Fibroblast of the aortic adventitia (primary cell): ENCODE results near the gene OR52L1. TPM values are rescaled to one million over a fixed set of nuclear protein-coding genes. Genes with fewer than 3 reads are reported as not detected.

Experiments used
- DNase-seq: peaks from one replicate; pipeline ENCODE4 v3.0.0-alpha.2; 2010; ENCODE audit warnings: low read depth
- H3K4me3 ChIP-seq: 2 replicates; pipeline ENCODE4 v1.5.1; 2011; ENCODE audit warnings: low read depth, mild to moderate bottlenecking, control low read depth, low read length, moderate library complexity
- CTCF ChIP-seq: IDR thresholded peaks from 2 replicates; pipeline ENCODE4 v1.5.1; 2011; ENCODE audit warnings: mild to moderate bottlenecking, low read length, control low read depth, inconsistent platforms; ENCODE audit not compliant: insufficient read depth
- total RNA-seq: library from RNA; depleted of rRNA; stranded (reverse); fragments of >200 nt; gene quantifications from 2 replicates; pipeline ENCODE4 v1.2.3, GENCODE V29; 2012; ENCODE audit warnings: low replicate concordance

OR52L1 gene
- total RNA-seq, 1 donor, result not detected

- no peak for DNase-seq
- H3K4me3 ChIP-seq, result no peak overlapping the region
- TF ChIP-seq CTCF, result no peak
Observed at GRCh38 chr11:6012035-6012668, 25.4 kb upstream of the OR52L1 start.

GRCh38 chr11:6006846-6007245 is 20.1 kb upstream of the OR52L1 start, which contains the start of gene OR56A4:
TSS of gene OR56A4 (minus strand) at chr11:6006946. CDS start at chr11:6002992, 3,954 bp downstream.
- no peak for DNase-seq
- no peak within 1 kb of the TSS for H3K4me3 ChIP-seq
- TF ChIP-seq CTCF, result no peak

- no peak for DNase-seq
- no peak for TF ChIP-seq CTCF
- H3K4me3 ChIP-seq, result no peak overlapping the region
Observed at GRCh38 chr11:6006395-6006794, 19.6 kb upstream of the OR52L1 start.

- no peak for TF ChIP-seq CTCF
- no peak for DNase-seq
- no peak overlapping the region for H3K4me3 ChIP-seq
Observed at GRCh38 chr11:6002202-6002699, 15.5 kb upstream of the OR52L1 start.

GRCh38 chr11:5994791-5995190 is 8.0 kb upstream of the OR52L1 start:
- no peak for TF ChIP-seq CTCF
- DNase-seq, result no peak
- no peak overlapping the region for H3K4me3 ChIP-seq

- DNase-seq, result peak; percentile 29
- peak; percentile 60 for TF ChIP-seq CTCF
- no peak overlapping the region for H3K4me3 ChIP-seq
Observed at GRCh38 chr11:5992604-5993251, 5.9 kb upstream of the OR52L1 start.
